ENCODE measurements around the gene RBM19.
A peak's percentile ranks its signal among the peaks of the same experiment; 100 is the strongest.

Gene RBM19

DNA sequence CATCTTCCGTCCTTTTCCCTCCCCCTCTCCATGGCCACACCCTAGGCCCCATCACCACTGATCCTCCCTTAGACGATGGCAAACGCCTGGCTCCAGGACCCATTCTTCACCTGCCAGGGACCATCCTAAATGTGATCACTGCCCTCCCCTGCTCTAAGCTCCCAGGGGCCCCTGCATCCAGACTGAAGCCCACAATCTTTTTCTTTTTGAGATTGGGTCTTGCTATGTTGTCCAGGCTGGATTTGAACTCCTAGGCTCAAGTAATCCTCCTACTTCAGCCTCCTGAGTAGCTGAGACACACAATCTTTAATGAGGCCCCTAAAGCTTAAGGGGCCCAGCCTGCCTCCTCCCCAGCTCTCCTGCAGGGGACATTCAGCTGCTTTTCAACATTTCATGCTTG is 15.3 kb downstream of the RBM19 start:
- DNase-seq = no peak

DNA sequence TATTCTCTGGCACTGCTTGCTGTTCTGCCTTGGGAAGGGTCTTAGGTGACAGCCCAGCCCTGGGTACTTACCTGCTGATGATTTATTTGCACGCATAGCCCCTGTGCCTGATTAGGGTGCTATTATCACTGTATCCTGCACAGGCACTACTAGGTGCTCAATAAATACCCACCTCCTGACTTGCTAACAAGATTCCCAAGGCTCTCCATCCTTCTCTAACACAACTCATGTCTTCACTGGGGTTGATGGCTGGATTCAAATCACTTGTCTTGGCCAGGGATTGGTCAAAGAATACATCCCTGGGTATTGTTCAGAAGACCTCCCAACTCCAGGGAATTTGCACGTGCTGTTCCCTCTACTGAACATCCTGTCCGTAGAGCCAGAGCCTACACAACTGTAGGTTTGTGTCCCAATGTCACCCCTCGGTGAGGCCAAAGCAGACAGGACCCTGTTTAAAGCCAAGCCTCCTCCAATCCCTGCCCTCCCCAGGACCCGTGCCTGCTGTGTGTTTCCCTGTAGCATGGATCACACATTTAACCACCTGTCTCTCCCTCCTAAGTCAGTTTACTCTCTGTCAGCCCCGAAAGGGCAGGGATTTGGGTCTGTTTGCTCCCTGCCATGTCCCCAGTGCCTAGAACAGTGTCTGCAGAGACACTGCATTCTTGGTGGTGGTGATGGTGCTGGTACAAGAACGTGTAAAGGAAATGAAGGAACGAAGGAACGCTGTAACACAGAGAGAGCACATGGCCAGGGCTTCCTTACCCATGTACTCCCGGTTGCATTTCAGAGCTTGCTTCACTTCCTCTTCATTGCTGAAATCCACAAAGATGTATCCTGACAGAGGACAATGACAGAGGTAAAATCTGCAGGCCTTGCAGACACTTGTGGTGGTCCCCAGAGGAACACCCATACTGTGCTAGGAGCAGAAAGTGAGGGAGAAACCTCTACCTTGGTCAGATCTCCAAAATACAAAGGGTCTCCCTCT is 16.5 kb downstream of the RBM19 start:
- no peak for DNase-seq

DNA sequence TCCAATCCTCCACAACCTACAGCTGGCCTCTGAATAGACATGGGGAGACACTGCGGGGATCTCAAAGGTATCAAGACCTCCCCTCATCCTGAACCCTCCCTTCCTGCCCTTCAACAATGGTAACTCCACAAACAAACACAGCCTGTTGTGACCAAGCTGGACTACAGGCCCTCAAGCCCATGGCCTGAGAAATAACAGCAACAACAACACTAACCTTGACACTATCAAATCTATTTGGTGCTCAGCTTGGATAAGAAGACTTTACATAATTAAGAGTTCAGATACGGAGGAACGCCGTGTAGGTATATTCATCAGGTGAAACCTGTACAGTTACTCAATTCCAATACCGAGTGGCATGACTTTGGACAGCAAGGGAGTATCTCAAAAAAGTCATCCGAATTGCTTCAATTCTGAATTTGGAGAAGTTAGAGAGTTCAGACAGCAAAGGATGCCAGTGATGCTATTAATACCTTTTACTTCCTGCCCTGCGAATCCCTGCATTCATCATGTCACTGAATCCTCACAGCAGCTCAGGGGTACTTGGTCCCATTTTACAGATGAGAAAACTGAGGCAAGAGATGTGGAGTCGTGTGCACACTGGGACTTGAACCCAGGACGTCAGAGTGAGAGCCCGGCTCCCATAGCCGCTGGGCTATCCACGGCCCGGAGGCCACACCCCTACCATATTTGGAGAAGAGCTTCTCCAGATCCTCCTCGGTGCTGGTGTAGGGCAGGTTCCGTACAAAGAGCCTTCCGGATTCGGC is 17.8 kb downstream of the RBM19 start:
- DNase-seq = no peak

DNA sequence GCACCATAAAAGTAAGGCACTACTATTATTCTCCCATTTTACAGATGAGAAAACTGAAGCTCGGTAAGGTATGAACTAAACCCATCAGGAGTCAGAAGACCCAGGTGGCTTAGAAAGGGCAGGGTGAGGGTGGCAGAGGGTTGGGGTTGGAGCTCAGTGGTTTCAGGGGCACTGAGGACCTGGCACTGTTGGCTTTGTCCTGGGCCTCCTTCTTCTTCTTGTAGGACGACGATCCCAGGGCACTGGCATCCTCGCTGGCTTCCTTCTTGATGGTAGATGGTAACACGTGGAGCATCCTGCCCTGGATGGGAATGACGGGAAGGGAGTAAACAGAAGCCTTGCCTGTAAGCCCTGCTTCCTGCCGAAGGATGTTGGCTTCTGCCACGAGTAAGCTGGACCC is 19.9 kb downstream of the RBM19 start:
- DNase-seq = no peak

DNA sequence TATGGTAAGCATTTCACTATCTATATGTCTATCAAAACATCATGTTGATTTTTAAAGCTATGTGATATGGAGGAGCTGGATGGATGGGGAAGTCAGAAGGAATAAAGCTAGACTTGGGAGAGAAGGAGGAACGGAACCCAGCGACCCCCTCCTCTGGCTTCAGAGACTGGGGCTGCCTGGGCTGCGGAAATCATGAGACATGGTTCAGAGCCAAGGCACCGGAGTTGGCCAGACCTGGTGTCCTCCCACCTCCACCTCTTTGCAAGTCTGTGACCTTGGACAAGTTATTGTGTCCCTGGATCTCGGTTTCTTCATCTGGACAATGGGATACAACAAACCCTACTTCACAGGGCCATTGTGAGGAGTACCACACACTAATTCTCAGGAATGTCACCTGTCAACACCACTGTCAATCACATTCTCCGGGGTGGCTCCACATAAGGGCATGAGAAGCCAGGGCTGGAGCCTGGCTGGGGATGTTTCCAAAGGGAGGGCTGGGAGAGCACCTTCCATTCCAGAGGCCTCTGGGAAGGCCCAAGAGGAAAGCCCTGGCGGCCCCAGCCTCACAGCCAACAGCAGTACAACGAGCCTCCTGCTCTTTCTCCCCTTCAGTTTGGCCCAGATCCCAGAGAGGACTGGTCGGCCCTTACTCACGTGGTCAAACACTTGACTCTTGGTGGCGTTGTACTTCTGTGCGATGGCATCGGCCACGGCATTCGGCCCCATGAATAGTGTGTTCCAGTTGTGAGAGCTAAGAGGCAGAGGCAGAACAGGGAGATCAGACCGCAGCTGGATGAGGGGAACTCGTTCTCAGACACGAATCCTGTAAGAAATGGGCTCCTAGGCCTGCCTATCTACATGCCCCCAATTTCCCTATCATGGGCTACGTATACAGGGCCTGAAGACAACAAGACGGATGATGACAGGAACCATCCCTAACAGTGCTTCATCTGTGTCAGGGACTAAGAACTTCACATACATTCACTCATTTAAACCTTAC is 20.7 kb downstream of the RBM19 start:
- DNase-seq = no peak

DNA sequence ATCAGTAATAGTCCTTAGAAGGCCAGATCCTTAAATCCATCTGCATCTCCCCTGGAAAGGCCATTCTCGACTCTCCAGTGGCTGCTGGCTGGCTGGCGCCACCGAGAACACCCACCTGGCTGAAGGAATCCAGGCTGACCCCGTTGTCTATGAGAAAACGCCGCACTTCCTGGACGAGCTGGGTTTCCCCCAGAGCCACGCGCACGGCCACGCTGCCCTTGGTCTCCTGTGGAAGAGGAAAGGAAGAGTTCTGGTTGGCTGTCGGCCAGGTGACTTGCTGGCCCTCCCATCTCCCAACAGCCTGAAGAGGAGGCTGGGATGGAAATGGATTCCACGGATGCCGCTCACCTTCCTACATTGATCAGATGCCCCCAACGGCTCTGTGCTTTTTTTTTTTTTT is 23.9 kb downstream of the RBM19 start:
- DNase-seq = no peak

DNA sequence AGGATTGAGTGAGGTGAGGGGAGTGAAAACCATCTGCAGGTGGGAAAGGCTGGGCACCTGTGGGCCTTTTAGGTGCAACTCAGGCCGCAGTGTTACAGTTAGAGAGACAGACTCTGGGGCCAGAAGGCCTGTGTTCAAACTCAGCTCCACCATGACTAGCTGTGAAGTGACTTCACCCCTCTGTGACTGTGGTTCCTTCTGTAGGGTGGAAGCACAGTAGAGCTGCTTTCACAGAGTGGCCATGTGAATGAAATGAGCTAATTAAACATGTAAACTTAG is 25.0 kb downstream of the RBM19 start:
- no peak for DNase-seq

DNA sequence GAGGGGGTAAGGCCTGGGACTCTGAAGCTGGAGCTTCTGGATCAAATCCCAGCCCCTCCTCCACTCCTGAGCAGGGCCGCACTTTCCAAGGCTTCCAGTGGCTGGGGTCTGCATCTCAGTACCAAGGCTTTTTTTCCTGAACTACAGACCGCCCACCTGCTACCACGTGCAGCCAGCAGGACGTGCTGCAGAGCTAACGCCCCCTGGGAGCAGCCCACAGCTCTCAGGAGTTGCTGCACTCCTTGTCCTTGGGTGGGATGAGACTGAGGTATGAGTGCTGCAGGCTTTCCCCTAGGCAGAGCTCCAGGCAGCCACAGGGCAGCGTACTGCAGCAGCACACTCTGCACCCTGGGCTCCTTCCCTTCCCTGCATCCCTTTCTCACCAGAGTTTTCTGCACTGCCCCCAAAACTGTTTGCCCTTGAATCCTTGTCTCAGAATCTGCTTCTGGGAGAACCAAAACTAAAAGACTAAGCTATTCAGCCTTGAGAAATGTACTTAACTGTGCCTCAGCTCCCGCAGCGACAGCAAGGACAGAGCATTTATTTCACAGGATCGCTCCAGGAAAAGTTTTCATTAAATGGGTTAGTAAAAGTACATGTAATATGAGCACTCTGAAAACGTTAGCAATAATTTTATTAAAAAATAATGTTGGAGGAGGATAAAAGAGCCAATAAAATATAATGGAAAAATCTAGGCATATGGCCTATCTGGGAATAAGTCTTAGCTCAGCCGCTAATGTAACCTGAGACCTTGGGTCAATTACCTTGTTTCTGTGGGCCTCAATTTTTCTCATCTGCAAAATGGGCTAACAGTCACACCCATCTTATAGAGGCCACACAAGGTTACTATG is 25.5 kb downstream of the RBM19 start:
- DNase-seq = no peak

DNA sequence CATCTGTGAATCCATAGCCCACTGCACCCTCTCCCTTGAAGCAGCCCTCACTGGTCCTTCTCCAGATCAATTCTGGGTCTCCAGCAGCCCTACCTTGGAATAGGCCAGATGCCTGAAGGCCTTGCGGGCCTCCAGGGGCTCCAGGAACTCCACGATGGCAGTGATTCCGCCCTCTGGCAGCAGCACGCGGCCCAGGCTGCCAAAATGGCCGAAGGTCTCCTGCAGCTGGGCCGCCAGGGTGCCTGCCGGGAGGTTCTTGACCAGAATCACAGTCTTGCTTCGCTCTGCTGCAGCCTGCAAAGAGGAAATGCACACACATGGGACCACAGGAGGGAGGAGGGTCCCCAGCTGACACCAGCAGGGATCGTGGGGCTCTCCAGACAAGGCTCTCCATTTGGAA is 26.3 kb downstream of the RBM19 start:
- no peak for DNase-seq

DNA sequence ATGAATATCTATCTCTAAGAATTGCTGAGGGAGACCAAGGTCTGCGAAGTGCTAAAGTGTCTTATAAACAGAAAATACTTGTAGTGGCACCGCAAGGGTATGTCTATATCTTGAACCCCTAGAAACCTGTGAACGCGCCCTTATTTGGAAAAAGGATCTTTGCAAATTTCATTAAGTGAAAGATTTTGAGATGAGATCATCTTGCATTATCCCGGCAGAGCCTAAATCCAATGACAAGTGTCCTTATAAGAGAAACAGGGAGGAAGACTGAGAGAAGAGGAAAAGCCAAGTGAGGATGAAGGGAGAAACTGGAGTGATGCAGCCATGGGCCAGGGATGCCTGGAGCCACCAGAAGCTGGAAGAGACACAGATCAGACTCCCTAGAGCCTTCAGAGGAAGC is 27.7 kb downstream of the RBM19 start:
- no peak for DNase-seq

DNA sequence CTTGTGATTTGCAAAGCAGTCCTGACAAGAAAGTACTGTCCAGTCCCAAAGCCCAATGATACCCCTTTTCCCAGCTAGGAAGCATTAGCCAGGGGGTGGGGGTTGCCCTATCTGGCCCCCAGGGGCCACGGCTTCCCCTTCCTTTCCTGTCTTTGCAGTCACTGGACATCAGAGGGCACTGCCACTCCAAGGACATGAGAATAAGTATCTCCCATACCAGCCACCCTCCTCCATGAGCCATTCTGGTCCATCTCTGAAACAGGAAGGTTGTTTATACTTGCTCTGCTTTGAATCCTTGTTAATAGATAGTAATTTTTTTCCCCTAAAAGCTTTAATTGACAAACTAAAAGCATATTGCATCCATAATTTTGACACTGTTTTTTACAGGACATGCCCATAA is 29.7 kb downstream of the RBM19 start:
- no peak for DNase-seq

DNA sequence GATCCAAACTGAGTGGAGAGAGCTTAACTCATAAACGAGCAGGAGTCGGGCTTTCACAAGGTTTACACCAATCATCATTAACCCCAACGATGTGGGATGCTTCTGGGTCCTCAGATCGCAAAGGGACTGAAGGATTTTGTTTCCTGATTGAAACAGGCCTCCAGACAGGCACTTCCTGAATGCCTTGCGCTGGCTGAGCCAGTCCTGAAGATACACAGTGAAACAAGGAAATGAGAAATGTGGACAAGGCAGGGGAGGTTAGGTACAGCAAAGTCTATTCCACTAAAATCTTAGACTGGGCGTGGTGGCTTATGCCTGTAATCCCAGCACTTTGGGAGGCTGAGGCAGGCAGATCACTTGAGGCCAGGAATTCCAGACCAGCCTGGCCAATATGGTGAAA is 30.7 kb downstream of the RBM19 start:
- DNase-seq = no peak

DNA sequence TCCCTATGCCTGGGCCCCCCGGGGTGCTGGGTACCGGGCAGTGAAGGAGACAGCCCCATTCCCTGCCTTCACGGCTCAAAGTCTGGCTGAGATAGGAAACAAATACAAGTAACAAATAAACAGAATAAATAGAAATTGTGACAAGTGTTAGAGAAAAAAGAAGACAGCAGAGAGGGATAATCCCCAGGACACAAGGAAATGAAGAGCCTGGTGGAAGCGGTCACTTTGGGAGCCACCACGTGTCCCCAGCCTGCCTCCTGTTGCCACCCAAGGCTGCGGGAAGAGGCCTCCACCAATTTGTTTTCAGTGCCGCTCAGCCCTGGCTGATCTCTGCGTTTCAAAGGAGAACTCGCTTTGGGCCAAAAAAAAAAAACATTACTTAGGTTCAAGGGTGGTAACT is 31.2 kb downstream of the RBM19 start:
- no peak for DNase-seq

DNA sequence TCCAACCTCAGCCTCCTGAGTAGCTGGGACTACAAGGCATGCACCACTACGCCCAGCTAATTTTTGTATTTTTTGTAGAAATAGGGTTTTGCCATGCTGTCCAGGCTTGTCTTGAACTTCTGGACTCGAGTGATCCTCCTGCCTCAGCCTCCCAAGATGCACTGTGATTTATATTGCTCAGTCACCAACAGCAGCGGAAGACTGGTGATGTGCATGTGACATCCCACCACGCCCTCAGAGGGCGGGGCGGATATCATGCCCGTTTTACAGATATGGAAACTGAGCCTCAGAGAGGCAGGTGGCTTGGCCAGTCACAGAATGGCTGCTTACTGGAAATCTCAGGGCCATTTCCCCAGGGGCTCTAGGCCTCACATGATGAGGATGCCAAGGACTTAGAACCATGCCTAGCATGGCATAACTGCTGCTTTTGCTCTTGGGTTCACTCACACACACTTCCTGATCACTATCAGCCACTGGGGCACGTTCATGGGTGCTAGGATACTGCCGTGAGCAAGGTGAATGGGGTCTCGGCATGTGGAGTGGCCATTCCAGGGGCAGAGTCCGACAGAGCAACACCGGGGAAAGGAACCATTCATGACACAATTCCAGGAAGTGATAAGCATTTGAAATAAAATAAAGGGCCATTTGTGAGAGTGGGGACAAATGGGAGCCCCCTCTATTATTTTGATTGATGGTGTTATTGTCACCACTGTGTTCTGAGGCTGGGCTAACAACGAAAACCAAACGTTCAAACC is 31.9 kb downstream of the RBM19 start:
- DNase-seq = no peak

DNA sequence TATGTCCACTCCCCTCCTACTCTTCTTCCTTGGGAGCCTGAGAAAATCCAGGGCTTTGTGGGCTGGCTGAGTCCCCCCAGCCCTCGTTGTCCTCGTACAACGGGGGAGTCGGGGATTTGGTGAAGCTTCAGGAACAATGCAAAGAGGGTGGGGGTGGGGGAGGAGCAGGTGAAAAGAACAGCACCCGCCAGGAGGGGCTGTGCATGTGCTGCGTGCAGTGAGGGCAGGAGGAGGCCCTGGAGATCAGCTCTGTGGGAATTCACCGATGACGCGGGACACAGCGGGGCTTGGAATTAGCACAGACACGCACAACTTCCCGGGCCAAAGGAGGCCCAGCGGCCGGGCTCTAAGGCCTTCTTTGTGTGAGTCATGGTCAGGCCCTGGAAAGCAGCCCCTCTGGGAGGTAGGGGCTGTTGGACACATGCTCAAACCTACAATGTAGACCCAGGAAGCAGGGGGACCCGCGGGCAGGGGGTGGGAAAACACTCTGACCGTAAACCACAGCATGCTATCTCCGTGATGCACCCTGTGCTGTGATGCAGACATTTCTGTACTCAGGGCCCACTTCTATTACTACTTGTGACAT is 32.8 kb downstream of the RBM19 start:
- DNase-seq = peak; percentile 79

DNA sequence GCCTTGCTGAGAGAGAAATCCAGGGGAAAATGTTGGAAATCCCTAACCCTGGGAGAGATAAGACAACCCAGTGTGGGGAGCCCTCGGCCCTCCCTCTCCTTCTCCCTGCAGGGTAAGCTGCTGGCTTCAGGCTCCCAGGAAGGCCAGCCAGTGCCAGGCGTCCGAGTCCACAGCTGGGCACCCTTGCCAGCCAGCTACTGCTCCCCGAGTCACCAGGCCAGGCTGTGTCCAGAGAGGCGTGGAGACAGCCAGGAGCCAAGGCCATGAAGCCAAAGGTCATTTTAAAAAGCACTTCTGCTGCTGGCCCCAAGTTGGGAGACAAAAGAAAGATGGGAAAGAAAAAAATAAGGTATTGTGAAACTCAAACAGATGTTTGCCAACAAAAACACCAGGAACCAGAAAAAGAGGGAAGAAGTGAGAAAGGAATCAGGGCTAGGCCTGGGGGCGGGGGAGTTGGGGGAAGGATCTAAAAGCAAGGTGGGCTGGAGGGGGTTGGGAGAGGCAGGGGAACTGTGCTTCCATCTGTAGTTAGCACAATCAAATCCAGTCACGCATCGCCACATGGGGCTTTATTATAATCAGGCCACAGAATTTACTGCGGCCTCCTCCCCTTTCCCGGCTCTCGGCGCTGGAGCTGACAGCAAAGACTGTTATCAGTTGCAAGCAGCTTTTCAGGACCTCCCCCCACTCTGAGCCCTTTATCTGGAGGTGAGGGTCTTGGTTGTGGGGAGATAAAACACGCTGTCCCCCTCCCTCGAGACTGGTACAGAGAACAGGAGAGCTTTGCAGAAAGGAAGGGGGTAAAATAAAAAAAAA is 33.5 kb downstream of the RBM19 start:
- peak; percentile 31 for DNase-seq

DNA sequence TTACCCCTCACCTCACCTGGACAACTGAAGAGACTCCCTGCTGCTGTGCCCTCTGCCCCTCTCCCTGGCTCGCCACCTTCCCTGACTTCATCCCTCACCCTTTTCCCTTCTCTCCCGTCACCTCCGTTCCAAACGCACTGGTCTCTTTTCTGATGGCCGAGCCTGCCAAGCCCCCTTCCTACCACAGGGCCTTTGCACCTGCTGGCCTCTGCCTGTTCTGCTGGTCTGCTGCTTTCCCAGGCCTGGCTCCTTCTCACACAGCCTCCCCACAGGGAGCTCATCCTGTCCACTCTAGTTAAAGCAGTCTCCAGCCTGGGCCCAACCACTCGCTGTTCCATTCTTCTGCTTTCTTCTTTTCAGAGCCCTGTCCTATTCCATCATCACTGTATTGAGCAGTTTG is 34.6 kb downstream of the RBM19 start:
- DNase-seq = no peak

DNA sequence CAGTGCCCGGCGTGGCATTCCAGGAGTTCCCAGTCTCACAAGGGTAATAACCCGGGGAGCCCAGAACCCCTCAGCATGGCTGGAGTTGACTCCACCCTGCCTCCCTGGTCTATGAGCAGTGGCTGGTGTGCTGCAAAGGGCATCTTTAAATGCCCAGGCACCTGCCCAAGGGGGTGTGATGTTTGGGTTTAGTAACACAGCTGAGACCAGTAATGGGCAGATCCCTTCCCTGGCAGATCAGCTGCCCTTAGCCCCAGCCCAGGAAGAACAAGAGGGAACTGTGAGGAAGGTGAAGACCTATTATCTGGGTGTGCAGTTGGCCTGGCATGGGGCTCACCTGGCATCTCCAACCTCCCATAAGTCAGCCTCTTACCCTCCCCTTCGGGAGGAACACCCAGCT is 35.9 kb downstream of the RBM19 start:
- no peak for DNase-seq

DNA sequence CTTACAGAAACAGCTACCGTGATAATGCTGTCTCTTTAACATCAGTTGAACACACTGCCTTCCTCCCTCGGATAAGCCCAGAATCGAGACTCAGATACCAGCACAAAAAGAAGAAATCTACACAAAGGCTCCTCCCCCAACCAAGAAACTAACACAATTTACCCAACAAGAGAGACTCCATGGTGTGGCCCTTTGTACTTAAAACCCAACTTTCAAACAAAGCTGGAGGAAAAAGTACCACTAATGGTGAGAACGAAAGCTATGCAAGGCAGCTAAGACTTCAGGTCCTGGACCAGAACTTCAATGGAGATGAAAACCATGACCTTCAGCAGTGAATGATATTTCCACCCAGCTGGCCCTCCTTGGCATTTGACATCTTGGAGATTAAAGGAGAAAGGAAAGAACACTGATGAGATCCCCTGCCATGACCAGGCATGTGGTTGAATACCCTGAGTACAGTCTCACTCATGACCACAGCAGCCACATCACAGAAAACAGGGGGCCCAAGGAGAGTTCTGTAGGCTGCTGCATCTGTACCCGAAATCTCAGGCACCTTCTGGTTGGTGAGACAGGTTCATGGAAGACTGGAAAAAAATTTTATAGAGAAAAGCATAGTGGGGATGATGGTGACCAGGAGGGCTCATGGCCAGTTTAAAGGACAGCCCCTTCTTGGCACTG is 36.7 kb downstream of the RBM19 start:
- no peak for DNase-seq
